Neural cell (in vitro differentiated cells): Measurements from ENCODE around the gene SFI1.

ENCODE experiments used
- EP300 ChIP-seq: fragments of 450-650 bp; conservative IDR thresholded peaks from 2 replicates; pipeline ENCODE4 v1.6.1; 2014; ENCODE audit warnings: antibody characterized with exemption, mild to moderate bottlenecking, moderate library complexity; ENCODE audit not compliant: poor library complexity, severe bottlenecking
- EZH2 ChIP-seq: fragments of 200-600, 300-800 bp; shearing (Covaris generic), sonication (generic); IDR thresholded peaks from 2 replicates; pipeline ENCODE4 v1.6.1; 2014; ENCODE audit warnings: antibody characterized with exemption, low read length, borderline replicate concordance, mild to moderate bottlenecking; ENCODE audit not compliant: insufficient read depth, poor library complexity, severe bottlenecking
- MXI1 ChIP-seq: fragments of 450-650 bp; conservative IDR thresholded peaks from 2 replicates; pipeline ENCODE4 v1.6.1; 2014; ENCODE audit warnings: antibody characterized with exemption, mild to moderate bottlenecking; ENCODE audit not compliant: poor library complexity, severe bottlenecking
- POLR2AphosphoS5 ChIP-seq: IDR thresholded peaks from 2 replicates; pipeline ENCODE4 v1.6.1; 2012
- RAD21 ChIP-seq: fragments of 450-650 bp; conservative IDR thresholded peaks from 2 replicates; pipeline ENCODE4 v1.6.1; 2014; ENCODE audit warnings: antibody characterized with exemption, mild to moderate bottlenecking, moderate library complexity
- SMC3 ChIP-seq: fragments of 450-650 bp; conservative IDR thresholded peaks from 2 replicates; pipeline ENCODE4 v1.6.1; 2014; ENCODE audit warnings: antibody characterized with exemption, mild to moderate bottlenecking, moderate library complexity; ENCODE audit not compliant: poor library complexity
- TAF1 ChIP-seq: IDR thresholded peaks from 2 replicates; pipeline ENCODE4 v1.6.1; 2012; ENCODE audit warnings: low read depth
- TF ChIP-seq, protein P1 (sequence below): fragments of 450-650 bp; IDR thresholded peaks from 2 replicates; pipeline ENCODE4 v1.5.1; 2014; ENCODE audit warnings: antibody characterized with exemption, mild to moderate bottlenecking, moderate library complexity; ENCODE audit not compliant: poor library complexity, severe bottlenecking
- TF ChIP-seq, protein P2 (sequence below): IDR thresholded peaks from 2 replicates; pipeline ENCODE4 v1.6.1; 2012; ENCODE audit warnings: borderline replicate concordance

DNA sequence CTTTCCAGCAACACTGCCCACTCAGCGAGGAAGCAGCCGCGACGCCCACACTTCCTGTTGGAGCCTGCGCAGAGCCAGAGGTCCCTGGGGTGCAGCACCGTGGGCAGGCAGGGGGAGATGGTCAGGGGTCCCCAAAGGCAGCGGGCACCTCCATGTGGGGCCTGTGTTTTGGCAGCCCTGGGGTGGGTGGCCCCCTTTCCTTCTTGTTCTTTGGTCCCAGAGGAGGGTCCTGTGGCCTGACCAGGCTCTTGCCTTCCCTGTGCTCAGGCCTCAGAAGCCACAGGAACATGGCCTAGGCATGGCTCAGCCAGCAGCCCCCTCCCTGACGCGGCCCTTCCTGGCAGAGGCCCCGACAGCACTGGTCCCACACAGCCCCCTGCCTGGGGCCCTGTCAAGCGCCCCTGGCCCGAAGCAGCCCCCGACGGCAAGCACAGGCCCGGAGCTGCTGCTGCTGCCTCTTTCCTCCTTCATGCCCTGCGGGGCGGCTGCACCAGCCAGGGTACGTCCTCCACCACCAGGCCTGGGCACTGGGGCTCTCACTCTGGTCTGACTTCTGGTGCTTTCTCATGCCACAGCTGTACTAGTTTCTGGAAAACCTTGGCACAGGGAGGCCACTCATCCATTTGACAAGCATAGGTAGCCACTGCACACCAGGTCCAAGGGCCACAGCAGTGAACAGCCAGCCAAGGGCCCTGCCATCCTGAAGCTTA lies 118.6 kb downstream of the SFI1 start:
- TF ChIP-seq POLR2AphosphoS5 (no peak), EZH2 (no peak), EP300 (no peak), SMC3 (no peak), TAF1 (no peak), MXI1 (no peak), RAD21 (no peak)
- TF ChIP-seq, protein P1, sequence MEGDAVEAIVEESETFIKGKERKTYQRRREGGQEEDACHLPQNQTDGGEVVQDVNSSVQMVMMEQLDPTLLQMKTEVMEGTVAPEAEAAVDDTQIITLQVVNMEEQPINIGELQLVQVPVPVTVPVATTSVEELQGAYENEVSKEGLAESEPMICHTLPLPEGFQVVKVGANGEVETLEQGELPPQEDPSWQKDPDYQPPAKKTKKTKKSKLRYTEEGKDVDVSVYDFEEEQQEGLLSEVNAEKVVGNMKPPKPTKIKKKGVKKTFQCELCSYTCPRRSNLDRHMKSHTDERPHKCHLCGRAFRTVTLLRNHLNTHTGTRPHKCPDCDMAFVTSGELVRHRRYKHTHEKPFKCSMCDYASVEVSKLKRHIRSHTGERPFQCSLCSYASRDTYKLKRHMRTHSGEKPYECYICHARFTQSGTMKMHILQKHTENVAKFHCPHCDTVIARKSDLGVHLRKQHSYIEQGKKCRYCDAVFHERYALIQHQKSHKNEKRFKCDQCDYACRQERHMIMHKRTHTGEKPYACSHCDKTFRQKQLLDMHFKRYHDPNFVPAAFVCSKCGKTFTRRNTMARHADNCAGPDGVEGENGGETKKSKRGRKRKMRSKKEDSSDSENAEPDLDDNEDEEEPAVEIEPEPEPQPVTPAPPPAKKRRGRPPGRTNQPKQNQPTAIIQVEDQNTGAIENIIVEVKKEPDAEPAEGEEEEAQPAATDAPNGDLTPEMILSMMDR: no peak
- TF ChIP-seq, protein P2, sequence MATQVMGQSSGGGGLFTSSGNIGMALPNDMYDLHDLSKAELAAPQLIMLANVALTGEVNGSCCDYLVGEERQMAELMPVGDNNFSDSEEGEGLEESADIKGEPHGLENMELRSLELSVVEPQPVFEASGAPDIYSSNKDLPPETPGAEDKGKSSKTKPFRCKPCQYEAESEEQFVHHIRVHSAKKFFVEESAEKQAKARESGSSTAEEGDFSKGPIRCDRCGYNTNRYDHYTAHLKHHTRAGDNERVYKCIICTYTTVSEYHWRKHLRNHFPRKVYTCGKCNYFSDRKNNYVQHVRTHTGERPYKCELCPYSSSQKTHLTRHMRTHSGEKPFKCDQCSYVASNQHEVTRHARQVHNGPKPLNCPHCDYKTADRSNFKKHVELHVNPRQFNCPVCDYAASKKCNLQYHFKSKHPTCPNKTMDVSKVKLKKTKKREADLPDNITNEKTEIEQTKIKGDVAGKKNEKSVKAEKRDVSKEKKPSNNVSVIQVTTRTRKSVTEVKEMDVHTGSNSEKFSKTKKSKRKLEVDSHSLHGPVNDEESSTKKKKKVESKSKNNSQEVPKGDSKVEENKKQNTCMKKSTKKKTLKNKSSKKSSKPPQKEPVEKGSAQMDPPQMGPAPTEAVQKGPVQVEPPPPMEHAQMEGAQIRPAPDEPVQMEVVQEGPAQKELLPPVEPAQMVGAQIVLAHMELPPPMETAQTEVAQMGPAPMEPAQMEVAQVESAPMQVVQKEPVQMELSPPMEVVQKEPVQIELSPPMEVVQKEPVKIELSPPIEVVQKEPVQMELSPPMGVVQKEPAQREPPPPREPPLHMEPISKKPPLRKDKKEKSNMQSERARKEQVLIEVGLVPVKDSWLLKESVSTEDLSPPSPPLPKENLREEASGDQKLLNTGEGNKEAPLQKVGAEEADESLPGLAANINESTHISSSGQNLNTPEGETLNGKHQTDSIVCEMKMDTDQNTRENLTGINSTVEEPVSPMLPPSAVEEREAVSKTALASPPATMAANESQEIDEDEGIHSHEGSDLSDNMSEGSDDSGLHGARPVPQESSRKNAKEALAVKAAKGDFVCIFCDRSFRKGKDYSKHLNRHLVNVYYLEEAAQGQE: no peak
